Measurements from ENCODE around the gene UCK2. TPM values are rescaled to one million over a fixed set of nuclear protein-coding genes. Genes with fewer than 3 reads are reported as not detected.
A peak's percentile ranks its signal among the peaks of the same experiment; 100 is the strongest.

Gene UCK2
- total and polyA plus RNA-seq, 11 donors: 4.5 to 53.7 (median 13.9) TPM

GRCh38 chr1:165884009-165884689 is 56.7 kb downstream of the UCK2 start:
- Histone ChIP-seq H3K36me3 (no peaks in the 10 kb centered on the region), H3K27me3 (no peaks in the 10 kb centered on the region), H3K9me3 (no peaks in the 10 kb centered on the region), H3K4me1 (peaks cover 0 to 35% (median 17%) of the 10 kb centered on the region in 12 donors), H3K4me3 (no peak overlapping the region), H3K27ac (peak overlapping the region in 3 of 12 donors; percentile 12 to 17 (median 13))
- DNase-seq: no peak
- TF ChIP-seq CTCF (IDR thresholded peaks at IDR 0.05): no peak
- no peak for TF ChIP-seq POLR2A (IDR thresholded peaks at IDR 0.05)
- ATAC-seq: peak in 3 of 4 donors; percentile 20 to 61 (median 33)
- WGBS, 4 donors: 62 to 73% (median 65%) methylated on average over 9 of the region's 9 CpGs
- intact Hi-C loops (cut with DNase I): no loop called here

- H3K4me3 ChIP-seq: no peak overlapping the region
- no peaks in the 10 kb centered on the region for H3K36me3 ChIP-seq
- no peak for DNase-seq
- no peaks in the 10 kb centered on the region for H3K9me3 ChIP-seq
- ATAC-seq: peak in 3 of 4 donors; percentile 31 to 46 (median 37)
- 51 to 66% (median 58%) methylated on average over 5 of the region's 5 CpGs for WGBS, 4 donors
- TF ChIP-seq POLR2A (IDR thresholded peaks at IDR 0.05) (no peak), CTCF (IDR thresholded peaks at IDR 0.05) (no peak)
- peaks cover 0 to 35% (median 17%) of the 10 kb centered on the region in 12 donors for H3K4me1 ChIP-seq
- no peaks in the 10 kb centered on the region for H3K27me3 ChIP-seq
- intact Hi-C loops (cut with DNase I): no loop called here
- H3K27ac ChIP-seq: peak overlapping the region in 3 of 12 donors; percentile 12 to 17 (median 13)
Observed at GRCh38 chr1:165884690-165885304, 57.4 kb downstream of the UCK2 start.

DNA sequence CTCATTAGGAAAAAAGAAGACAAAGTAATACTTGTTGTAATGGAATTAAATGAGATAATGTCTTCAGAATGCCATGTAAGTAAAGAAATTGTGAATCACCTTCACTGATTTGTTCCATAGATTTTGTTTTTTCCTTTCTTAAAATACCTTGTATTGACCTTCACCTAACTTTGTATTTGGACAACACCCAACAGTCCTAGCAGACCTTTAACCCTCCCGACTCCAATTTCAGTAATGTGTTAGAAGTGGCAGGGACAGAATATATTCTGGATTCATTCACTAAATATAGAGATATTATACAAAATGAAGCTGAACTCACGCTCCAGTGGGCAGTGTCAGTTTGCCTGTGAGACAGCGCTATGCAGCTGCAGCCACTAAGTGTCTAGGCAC is 57.9 kb downstream of the UCK2 start:
- Histone ChIP-seq H3K27me3 (no peaks in the 10 kb centered on the region), H3K4me1 (peaks cover 0 to 40% (median 18%) of the 10 kb centered on the region in 12 donors), H3K36me3 (no peaks in the 10 kb centered on the region), H3K4me3 (no peak overlapping the region), H3K9me3 (no peaks in the 10 kb centered on the region), H3K27ac (no peak overlapping the region)
- DNase-seq (no peak), ATAC-seq (no peak)
- intact Hi-C loops (cut with DNase I): no loop called here
- 90 to 94% (median 92%) methylated on average over 3 of the region's 3 CpGs for WGBS, 4 donors
- TF ChIP-seq POLR2A (IDR thresholded peaks at IDR 0.05): no peak
- TF ChIP-seq CTCF (IDR thresholded peaks at IDR 0.05): no peak

DNA sequence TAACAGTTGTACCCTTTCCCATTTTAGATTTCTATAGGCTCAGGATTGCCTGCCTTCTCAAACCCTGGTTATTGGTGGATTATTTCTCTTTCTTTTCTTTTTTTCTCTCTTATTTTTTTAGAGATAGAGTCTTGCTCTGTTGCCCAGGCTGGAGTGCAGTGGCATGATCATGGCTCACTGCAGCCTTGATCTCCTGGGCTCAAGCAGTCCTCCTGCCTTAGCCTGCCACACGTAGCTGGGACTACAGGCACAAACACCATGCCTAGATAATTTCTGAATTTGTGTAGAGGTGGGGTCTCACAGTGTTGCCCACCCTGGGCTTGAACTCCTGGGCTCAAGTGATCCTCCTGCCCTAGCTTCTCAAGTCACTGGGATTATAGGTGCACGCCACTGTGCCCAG is 58.8 kb downstream of the UCK2 start:
- Histone ChIP-seq H3K27me3 (no peaks in the 10 kb centered on the region), H3K4me3 (no peak overlapping the region), H3K9me3 (no peaks in the 10 kb centered on the region), H3K4me1 (peaks cover 0 to 49% (median 20%) of the 10 kb centered on the region in 12 donors), H3K27ac (no peak overlapping the region), H3K36me3 (peaks cover 0 to 4% (median 0%) of the 10 kb centered on the region in 9 donors)
- no peak for ATAC-seq
- intact Hi-C loops (cut with DNase I): no loop called here
- 82 to 100% (median 94%) methylated on average over 2 of the region's 2 CpGs for WGBS, 4 donors
- DNase-seq: no peak
- no peak for TF ChIP-seq POLR2A (IDR thresholded peaks at IDR 0.05)
- TF ChIP-seq CTCF (IDR thresholded peaks at IDR 0.05): no peak

Measured in heart left ventricle (tissue), 16 donors.